B cell (primary cell): ENCODE results near the gene SH3RF1. TPM values are rescaled to one million over a fixed set of nuclear protein-coding genes. Genes with fewer than 3 reads are reported as not detected.

Experiments used
- ATAC-seq: fragments of 200-7000 bp; cut with Tn5 transposase; one replicate; pipeline ENCODE4 v1.10.0; 2021; ENCODE audit warnings: low read depth, mild to moderate bottlenecking, moderate number of reproducible peaks, moderate library complexity
- CTCF ChIA-PET: fragments of 350-600 bp; sonication (Branson Sonifier 250); formaldehyde crosslinking; loops from one replicate; lab custom pipeline; 2021; ENCODE audit warnings: antibody characterized with exemption, inconsistent platforms; lab: Charles Lee
- POLR2A ChIA-PET: fragments of 350-600 bp; sonication (Branson Sonifier 250); formaldehyde crosslinking; loops from one replicate; lab custom pipeline; 2021; ENCODE audit warnings: antibody characterized with exemption; lab: Charles Lee
- DNase-seq: peaks from one replicate; pipeline ENCODE4 v3.0.0; 2013
- H2AFZ ChIP-seq: 2 replicates; pipeline ENCODE4 v1.6.1; 2012; ENCODE audit warnings: mild to moderate bottlenecking, low read depth, low read length; ENCODE audit not compliant: insufficient read depth, poor library complexity, severe bottlenecking
- H3K27ac ChIP-seq, 2 donors: 1 replicate in 1 of 2; 2 replicates in 1 of 2; pipeline ENCODE4 v1.5.1; 2012 to 2013; ENCODE audit warnings: low read length in 2 of 2, mild to moderate bottlenecking in 2 of 2, moderate library complexity in 1 of 2
- H3K27me3 ChIP-seq, 4 experiments: fragments of 200-600 bp in 1 of 4; sonication (generic) in 1 of 4; replicated peaks in 1 of 4; 1 replicate in 2 of 4; 2 replicates in 2 of 4; pipeline versions ENCODE4 v1.6.1 to v1.7.0; 2013 to 2016; ENCODE audit warnings: low read length in 3 of 4, mild to moderate bottlenecking in 2 of 4, mixed read lengths in 1 of 4, moderate library complexity in 1 of 4; ENCODE audit not compliant: insufficient read depth in 4 of 4, control insufficient read depth in 3 of 4; ENCODE audit errors: control extremely low read depth in 1 of 4
- H3K36me3 ChIP-seq, 2 experiments: replicated peaks in 1 of 2; 1 replicate in 1 of 2; 2 replicates in 1 of 2; pipeline versions ENCODE4 v1.6.1 to v1.7.1; 2013; ENCODE audit warnings: low read length in 1 of 2; ENCODE audit not compliant: insufficient read depth in 2 of 2, control insufficient read depth in 1 of 2; ENCODE audit errors: control extremely low read depth in 1 of 2, extremely low read depth in 1 of 2
- H3K4me1 ChIP-seq, 2 donors: fragments of 200-600 bp in 1 of 2; sonication (generic) in 1 of 2; 1 replicate in 1 of 2; 2 replicates in 1 of 2; pipeline versions ENCODE4 v1.5.1 to v1.6.1; 2013 to 2017; ENCODE audit warnings: low read length in 2 of 2; ENCODE audit not compliant: control insufficient read depth in 2 of 2, insufficient read depth in 2 of 2
- H3K4me2 ChIP-seq: replicated peaks from 2 replicates; pipeline ENCODE3; 2012; ENCODE audit warnings: mild to moderate bottlenecking, low read depth, low read length; ENCODE audit not compliant: poor library complexity, severe bottlenecking
- H3K4me3 ChIP-seq, 5 experiments: fragments of 200-600 bp in 1 of 5; sonication (generic) in 1 of 5; 1 replicate in 3 of 5; 2 replicates in 2 of 5; pipeline versions ENCODE4 v1.5.1 to v1.7.0; 2011 to 2016; ENCODE audit warnings: low read length in 4 of 5, mild to moderate bottlenecking in 4 of 5, low read depth in 2 of 5, control low read depth in 1 of 5, moderate library complexity in 1 of 5; ENCODE audit not compliant: insufficient read depth in 1 of 5; ENCODE audit errors: control extremely low read depth in 1 of 5, extremely low read depth in 1 of 5
- H3K79me2 ChIP-seq: fragments of 200-600 bp; sonication (generic); one replicate; pipeline ENCODE4 v1.6.0; 2016; ENCODE audit warnings: low read length; ENCODE audit not compliant: control insufficient read depth, insufficient read depth
- H3K9ac ChIP-seq: fragments of 200-600 bp; sonication (generic); 2 replicates; pipeline ENCODE4 v1.6.1; 2017; ENCODE audit warnings: mild to moderate bottlenecking, low read length, moderate library complexity
- H3K9me3 ChIP-seq, 3 donors: one replicate each; pipeline versions ENCODE4 v1.6.1 to v1.7.1; 2013; ENCODE audit warnings: low read length in 2 of 3; ENCODE audit not compliant: control insufficient read depth in 2 of 3, insufficient read depth in 1 of 3; ENCODE audit errors: control extremely low read depth in 1 of 3
- H4K20me1 ChIP-seq: 2 replicates; pipeline ENCODE4 v1.6.0; 2012; ENCODE audit warnings: mild to moderate bottlenecking, low read length; ENCODE audit not compliant: insufficient read depth, control insufficient read depth, poor library complexity, severe bottlenecking
- H3K27ac Mint-ChIP-seq: one replicate; pipeline ENCODE4 v1.8.0; 2021; ENCODE audit warnings: mixed read lengths
- H3K27me3 Mint-ChIP-seq: one replicate; pipeline ENCODE4 v1.8.0; 2021; ENCODE audit warnings: mixed read lengths
- H3K4me1 Mint-ChIP-seq: one replicate; pipeline ENCODE4 v1.8.0; 2021; ENCODE audit warnings: mixed read lengths
- H3K4me3 Mint-ChIP-seq: one replicate; pipeline ENCODE4 v1.8.0; 2021; ENCODE audit warnings: mixed read lengths
- H3K9me3 Mint-ChIP-seq: one replicate; pipeline ENCODE4 v1.8.0; 2022; ENCODE audit warnings: mixed read lengths; ENCODE audit not compliant: insufficient read depth
- EZH2 ChIP-seq: IDR thresholded peaks from 2 replicates; pipeline ENCODE4 v1.6.1; 2012; ENCODE audit warnings: borderline replicate concordance, low read depth, mild to moderate bottlenecking, moderate library complexity, low read length; ENCODE audit not compliant: insufficient read depth, poor library complexity, severe bottlenecking
- WGBS: methylation state at CpG from one replicate; pipeline ENCODE4 v1.1.5; 2013; ENCODE audit warnings: missing lambda C conversion rate; ENCODE audit not compliant: insufficient coverage; 5-methylcytosine and 5-hydroxymethylcytosine counted together
- intact Hi-C: fragments of 100-400 bp; cut with micrococcal nuclease; formaldehyde crosslinking; loops from one replicate; pipeline ENCODE4 v1.10.0; 2022
- polyA plus RNA-seq: library from polyadenylated mRNA; depleted of rRNA; stranded (reverse); fragments of >200 nt; gene quantifications from 2 replicates; pipeline ENCODE4 v1.2.3, GENCODE V29; 2012
- total RNA-seq, 2 donors: library from RNA; stranded (reverse); fragments of 120-200 nt in 1 of 2; gene quantifications; 1 replicate in 1 of 2; 2 replicates in 1 of 2; pipeline versions ENCODE4 v1.2.3 to v1.2.4, GENCODE V29; 2013 to 2022
- TF ChIP-seq, protein P1 (sequence below): fragments of 200-600 bp; IDR thresholded peaks from one replicate; pipeline ENCODE4 v1.8.0; 2022; ENCODE audit warnings: antibody characterized with exemption, mild to moderate bottlenecking

Gene SH3RF1
- total and polyA plus RNA-seq, 2 donors (not counting 1 experiment from before 2014, with no cell fraction given) = 2.0 to 5.4 TPM

DNA sequence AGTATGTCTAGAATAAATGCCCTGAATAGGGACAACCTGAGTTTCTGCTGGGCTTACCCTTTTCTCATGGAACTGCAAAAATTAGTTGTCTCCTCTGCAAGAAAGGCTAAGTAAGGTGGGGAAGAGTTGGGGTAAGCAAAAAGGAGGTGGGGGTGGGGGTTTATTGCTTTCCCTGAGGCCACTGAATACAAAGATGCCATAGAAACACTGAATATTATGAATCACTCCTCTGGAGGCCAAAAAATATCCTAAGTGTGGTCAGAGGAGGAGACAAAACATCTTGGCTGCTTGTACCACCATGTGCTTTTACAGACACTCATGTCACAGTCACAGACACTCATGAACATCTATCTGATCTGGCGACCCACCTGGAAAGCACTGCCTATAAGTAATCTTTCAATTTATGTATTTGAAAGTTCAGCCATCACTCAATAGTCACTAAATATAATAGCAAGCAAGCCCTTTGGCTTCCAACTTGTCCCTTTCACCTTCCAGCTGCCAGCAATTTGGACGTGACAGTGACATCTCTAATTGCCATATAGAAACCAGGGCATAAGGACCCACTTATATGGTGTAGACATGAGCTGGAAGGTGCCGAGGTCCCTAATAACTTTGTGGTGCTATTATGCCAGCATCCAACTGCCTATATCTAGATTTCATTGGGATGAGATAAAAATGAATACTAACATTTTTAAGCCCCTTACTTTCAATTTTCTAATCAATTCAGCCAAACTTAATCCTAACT, 138.0 kb downstream of the SH3RF1 start:
- CTCF ChIA-PET = no interaction called here
- Histone ChIP-seq H3K4me3 (no peak overlapping the region), H3K4me2 (no peak overlapping the region), H2AFZ (no peak overlapping the region), H3K27ac (no peak overlapping the region), H3K79me2 (no peaks in the 10 kb centered on the region), H3K4me1 (no peaks in the 10 kb centered on the region), H3K9ac (no peak overlapping the region), H4K20me1 (no peaks in the 10 kb centered on the region), H3K36me3 (no peaks in the 10 kb centered on the region), H3K27me3 (no peaks in the 10 kb centered on the region), H3K9me3 (no peaks in the 10 kb centered on the region)
- Mint-ChIP-seq H3K27me3 (no peaks in the 10 kb centered on the region), H3K9me3 (no peaks in the 10 kb centered on the region), H3K4me1 (no peaks in the 10 kb centered on the region), H3K27ac (no peak overlapping the region), H3K4me3 (no peak overlapping the region)
- TF ChIP-seq, protein P1, sequence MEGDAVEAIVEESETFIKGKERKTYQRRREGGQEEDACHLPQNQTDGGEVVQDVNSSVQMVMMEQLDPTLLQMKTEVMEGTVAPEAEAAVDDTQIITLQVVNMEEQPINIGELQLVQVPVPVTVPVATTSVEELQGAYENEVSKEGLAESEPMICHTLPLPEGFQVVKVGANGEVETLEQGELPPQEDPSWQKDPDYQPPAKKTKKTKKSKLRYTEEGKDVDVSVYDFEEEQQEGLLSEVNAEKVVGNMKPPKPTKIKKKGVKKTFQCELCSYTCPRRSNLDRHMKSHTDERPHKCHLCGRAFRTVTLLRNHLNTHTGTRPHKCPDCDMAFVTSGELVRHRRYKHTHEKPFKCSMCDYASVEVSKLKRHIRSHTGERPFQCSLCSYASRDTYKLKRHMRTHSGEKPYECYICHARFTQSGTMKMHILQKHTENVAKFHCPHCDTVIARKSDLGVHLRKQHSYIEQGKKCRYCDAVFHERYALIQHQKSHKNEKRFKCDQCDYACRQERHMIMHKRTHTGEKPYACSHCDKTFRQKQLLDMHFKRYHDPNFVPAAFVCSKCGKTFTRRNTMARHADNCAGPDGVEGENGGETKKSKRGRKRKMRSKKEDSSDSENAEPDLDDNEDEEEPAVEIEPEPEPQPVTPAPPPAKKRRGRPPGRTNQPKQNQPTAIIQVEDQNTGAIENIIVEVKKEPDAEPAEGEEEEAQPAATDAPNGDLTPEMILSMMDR = no peak
- TF ChIP-seq EZH2 = no peak
- POLR2A ChIA-PET = no interaction called here
- WGBS = no CpG with 5 or more reads among the region's 3 CpGs
- intact Hi-C loops = no loop called here
- DNase-seq = no peak
- no peak for ATAC-seq

DNA sequence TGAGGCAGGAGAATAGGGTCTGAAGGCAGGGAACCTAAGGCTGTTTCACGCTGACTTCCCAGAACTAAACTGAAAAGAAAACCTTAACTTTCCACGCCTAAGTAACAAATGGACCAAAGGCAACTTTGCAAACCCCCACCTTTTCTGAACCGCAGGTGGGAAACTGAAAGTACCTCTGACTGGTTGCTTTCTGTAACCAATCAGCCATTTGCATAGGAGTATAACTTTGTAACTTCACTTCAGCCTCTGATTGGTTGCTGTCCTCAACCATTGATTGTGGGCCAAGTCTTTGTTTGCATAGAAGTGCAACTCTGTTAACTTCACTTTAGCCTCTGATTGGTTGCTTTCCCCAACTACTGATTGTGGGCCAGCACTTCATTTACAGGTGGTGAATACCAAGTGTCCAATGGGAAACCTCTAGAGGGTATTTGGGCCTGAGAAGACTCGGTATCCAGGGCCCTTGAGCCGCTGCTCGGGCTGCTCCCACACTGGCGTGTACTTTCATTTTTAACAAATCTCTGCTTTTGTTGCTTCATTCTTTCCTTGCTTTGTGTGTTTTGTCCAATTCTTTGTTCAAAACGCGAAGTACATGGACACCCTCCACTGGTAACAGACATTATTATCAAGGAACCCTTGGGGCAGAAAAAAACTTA, 139.1 kb downstream of the SH3RF1 start:
- Mint-ChIP-seq H3K4me1 (no peaks in the 10 kb centered on the region), H3K27me3 (no peaks in the 10 kb centered on the region), H3K9me3 (no peaks in the 10 kb centered on the region), H3K27ac (no peak overlapping the region), H3K4me3 (no peak overlapping the region)
- Histone ChIP-seq H3K4me1 (no peaks in the 10 kb centered on the region), H3K4me3 (no peak overlapping the region), H3K9me3 (no peaks in the 10 kb centered on the region), H4K20me1 (no peaks in the 10 kb centered on the region), H2AFZ (no peak overlapping the region), H3K27ac (no peak overlapping the region), H3K4me2 (no peak overlapping the region), H3K9ac (no peak overlapping the region), H3K27me3 (no peaks in the 10 kb centered on the region), H3K36me3 (no peaks in the 10 kb centered on the region), H3K79me2 (no peaks in the 10 kb centered on the region)
- ATAC-seq (no peak), DNase-seq (no peak)
- 97% methylated on average over 7 of the region's 9 CpGs for WGBS
- no peak for TF ChIP-seq EZH2
- TF ChIP-seq, protein P1 = no peak
- ChIA-PET POLR2A (no interaction called here), CTCF (no interaction called here)
- intact Hi-C loops = no loop called here
